Right renal cortex interstitium (tissue), 3 donors: ENCODE measurements around the gene NOS2. TPM values are rescaled to one million over a fixed set of nuclear protein-coding genes. Genes with fewer than 3 reads are reported as not detected.
"Not testable (repeated sequence)": the region's sequence is repeated elsewhere in the genome, so short reads cannot be mapped to it uniquely, and the experiment has no call there.

Experiments used
- DNase-seq, 3 donors: peaks; one replicate each; pipeline ENCODE4 v3.0.0-alpha.2; 2013; ENCODE audit warnings: low read depth in 3 of 3, low spot score in 2 of 3
- polyA plus RNA-seq, 3 donors: library from polyadenylated mRNA; unstranded; fragments of 120-200 nt; gene quantifications; one replicate each; pipeline ENCODE4 v1.2.1, GENCODE V29; 2013; ENCODE audit not compliant: insufficient read length in 3 of 3

NOS2 gene
- polyA plus RNA-seq, 3 donors: 1.8 to 2.6 (median 1.8) TPM

- DNase-seq: not testable (repeated sequence)
Observed at GRCh38 chr17:27740541-27740940, 59.8 kb downstream of the NOS2 start.

GRCh38 chr17:27733773-27734172 is 66.6 kb downstream of the NOS2 start:
- DNase-seq: no peak

GRCh38 chr17:27732746-27733145 is 67.6 kb downstream of the NOS2 start:
- DNase-seq: not testable (repeated sequence)

- DNase-seq: not testable (repeated sequence)
Observed at GRCh38 chr17:27725982-27726381, 74.3 kb downstream of the NOS2 start.

GRCh38 chr17:27721797-27722196 is 78.5 kb downstream of the NOS2 start:
- DNase-seq: no peak

Other genes with a start within 250 kb of the NOS2 start
- gene LGALS9, start 169.3 kb downstream of the NOS2 start, polyA plus RNA-seq: 10 to 100 TPM; 12.7 to 15.8 (median 15.6) TPM
- 10 to 100 TPM; 19.4 to 21.6 (median 21.5) TPM for gene LYRM9, start 92.8 kb upstream of the NOS2 start, polyA plus RNA-seq
- 10 to 100 TPM; 51.5 to 53.8 (median 51.5) TPM for gene NLK, start 242.1 kb upstream of the NOS2 start, polyA plus RNA-seq